Skeletal muscle satellite cell (primary cell): ENCODE results near the gene LIPA.

ENCODE experiments used
- H3K27me3 ChIP-seq: 2 replicates; pipeline ENCODE4 v1.7.0; 2013; ENCODE audit warnings: low read length; ENCODE audit not compliant: control insufficient read depth, insufficient read depth
- H3K36me3 ChIP-seq: 2 replicates; pipeline ENCODE4 v1.7.0; 2013; ENCODE audit warnings: mild to moderate bottlenecking, control low read depth, low read length; ENCODE audit not compliant: insufficient read depth
- H3K4me1 ChIP-seq: 2 replicates; pipeline ENCODE4 v1.7.0; 2013; ENCODE audit warnings: low read length; ENCODE audit not compliant: control insufficient read depth, insufficient read depth
- H3K4me2 ChIP-seq: 2 replicates; pipeline ENCODE4 v1.7.0; 2013; ENCODE audit warnings: mild to moderate bottlenecking, low read length
- H3K4me3 ChIP-seq: 2 replicates; pipeline ENCODE4 v1.7.0; 2013; ENCODE audit warnings: low read length
- H3K9ac ChIP-seq: 2 replicates; pipeline ENCODE4 v1.7.0; 2013; ENCODE audit warnings: mild to moderate bottlenecking, low read depth, low read length, moderate library complexity
- H3K9me3 ChIP-seq: replicated peaks from 2 replicates; pipeline ENCODE4 v1.7.0; 2013; ENCODE audit warnings: mild to moderate bottlenecking, control low read depth, low read length

The LIPA gene

DNA sequence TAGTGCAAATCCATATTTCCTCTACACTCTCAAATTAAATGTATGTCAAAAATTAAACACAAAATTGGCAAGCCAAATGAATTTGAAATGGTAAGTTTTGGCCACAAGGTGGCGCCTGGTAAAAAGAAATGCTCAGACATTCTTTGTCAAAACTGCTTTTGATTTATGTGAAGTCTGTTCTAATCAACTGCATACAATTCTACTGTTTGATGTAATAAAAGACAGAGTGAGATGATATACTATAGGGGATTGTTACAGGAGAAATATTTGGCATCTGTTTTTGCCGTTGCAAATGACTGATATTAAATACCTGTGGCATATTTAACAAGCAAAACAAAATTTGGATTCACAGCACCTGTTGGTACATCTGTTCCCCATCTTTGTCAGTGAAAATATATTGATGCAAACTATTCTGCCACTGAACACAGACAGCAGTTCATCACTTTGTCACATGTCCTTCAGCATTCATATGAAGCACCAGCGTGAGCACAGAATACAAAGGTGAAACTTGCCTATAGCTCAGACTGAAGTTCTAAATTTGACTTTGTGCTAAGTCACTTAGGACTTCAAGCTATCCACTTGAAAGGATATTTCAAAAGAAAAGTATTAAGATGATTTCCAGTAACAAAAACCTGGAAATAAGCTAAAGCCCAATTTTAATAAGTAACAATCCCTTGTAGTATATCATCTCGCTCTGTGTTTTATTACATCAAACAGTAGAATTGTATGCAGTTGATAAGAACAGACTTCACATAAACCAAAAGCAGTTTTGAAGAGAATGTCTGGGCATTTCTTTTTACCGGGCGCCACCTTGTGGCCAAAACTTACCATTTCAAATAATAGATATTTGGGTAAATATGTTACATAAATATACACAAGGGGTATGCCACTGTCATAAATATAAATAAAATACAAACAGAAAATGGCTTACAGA, 34.3 kb downstream of the LIPA start:
- Histone ChIP-seq H3K4me3 (no peak overlapping the region), H3K9ac (no peak overlapping the region)

GRCh38 chr10:89216056-89216455, 35.5 kb downstream of the LIPA start:
- Histone ChIP-seq H3K36me3 (peaks cover 4% of the 10 kb centered on the region), H3K9ac (no peak overlapping the region), H3K4me3 (no peak overlapping the region), H3K4me2 (no peak overlapping the region), H3K9me3 (no peaks in the 10 kb centered on the region), H3K4me1 (peaks cover 6% of the 10 kb centered on the region), H3K27me3 (no peaks in the 10 kb centered on the region)

More for the DNA sequence above, 34.3 kb downstream of the LIPA start:
- peaks cover 9% of the 10 kb centered on the region for H3K36me3 ChIP-seq
- peak overlapping the region; percentile 38 for H3K4me2 ChIP-seq
- H3K9me3 ChIP-seq: no peaks in the 10 kb centered on the region
- H3K4me1 ChIP-seq: peaks cover 6% of the 10 kb centered on the region
- H3K27me3 ChIP-seq: no peaks in the 10 kb centered on the region

GRCh38 chr10:89215511-89215910, 36.1 kb downstream of the LIPA start:
- H3K4me3 ChIP-seq: no peak overlapping the region
- H3K36me3 ChIP-seq: peaks cover 4% of the 10 kb centered on the region
- no peaks in the 10 kb centered on the region for H3K27me3 ChIP-seq
- peaks cover 6% of the 10 kb centered on the region for H3K4me1 ChIP-seq
- no peak overlapping the region for H3K4me2 ChIP-seq
- no peak overlapping the region for H3K9ac ChIP-seq
- no peaks in the 10 kb centered on the region for H3K9me3 ChIP-seq

DNA sequence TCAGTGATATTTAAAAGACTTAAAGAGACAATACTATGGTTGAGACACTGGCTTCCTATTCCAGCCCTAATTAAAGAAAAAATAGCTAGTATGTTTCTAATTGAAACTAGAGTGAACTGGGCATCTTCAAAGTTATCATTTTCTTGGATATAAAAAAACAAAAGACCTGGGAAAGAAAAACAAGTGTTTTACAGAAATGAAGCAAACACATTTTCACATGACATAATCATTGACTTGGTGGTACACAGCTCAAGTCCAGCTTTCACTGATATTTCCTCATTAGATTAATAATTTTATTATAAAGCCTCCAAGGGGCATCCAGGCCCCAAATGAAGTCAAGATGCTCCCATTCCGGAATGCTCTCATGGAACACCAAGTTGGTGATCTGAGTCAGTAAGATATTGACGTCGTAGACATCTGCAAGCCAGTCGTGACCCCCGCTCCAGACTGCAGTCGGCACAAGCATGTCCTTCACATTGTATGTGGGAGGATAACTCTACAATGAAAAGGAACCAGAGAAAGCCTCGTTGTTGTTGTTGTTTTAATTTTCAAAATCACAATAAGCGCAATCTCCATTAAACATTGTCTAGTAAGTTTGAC, 36.9 kb downstream of the LIPA start:
- Histone ChIP-seq H3K9me3 (no peaks in the 10 kb centered on the region), H3K27me3 (no peaks in the 10 kb centered on the region), H3K4me1 (peaks cover 6% of the 10 kb centered on the region), H3K9ac (no peak overlapping the region), H3K4me2 (no peak overlapping the region), H3K36me3 (peaks cover 4% of the 10 kb centered on the region), H3K4me3 (no peak overlapping the region)

DNA sequence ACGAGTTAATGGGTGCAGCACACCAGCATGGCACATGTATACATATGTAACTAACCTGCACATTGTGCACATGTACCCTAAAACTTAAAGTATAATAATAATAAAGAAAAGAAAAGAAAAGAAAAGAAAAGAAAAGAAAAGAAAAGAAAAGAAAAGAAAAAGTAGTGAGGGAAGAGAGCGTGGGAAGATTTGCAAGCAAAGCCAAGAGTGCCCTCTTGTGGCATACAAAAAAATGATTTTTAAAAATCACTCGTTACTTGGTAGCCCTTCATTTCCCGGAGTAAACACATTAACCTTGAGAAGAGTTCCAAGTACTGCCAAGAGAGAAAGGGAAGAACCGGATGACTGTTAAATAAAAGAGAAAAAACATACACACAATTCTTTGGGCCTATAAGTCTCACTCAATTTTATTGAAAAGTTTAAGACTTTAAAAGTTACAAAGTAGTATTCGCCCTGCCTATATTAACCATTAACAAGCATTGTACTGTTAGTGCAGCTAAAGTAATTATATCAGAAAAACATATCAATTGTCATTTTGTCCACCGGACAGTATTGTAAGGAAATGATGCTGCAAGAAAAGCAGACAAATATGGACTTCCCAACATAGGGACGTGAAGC, 38.3 kb downstream of the LIPA start:
- Histone ChIP-seq H3K9ac (no peak overlapping the region), H3K4me1 (peaks cover 6% of the 10 kb centered on the region), H3K4me2 (no peak overlapping the region), H3K27me3 (peaks cover 6% of the 10 kb centered on the region), H3K9me3 (no peaks in the 10 kb centered on the region), H3K36me3 (peaks cover 4% of the 10 kb centered on the region), H3K4me3 (no peak overlapping the region)

DNA sequence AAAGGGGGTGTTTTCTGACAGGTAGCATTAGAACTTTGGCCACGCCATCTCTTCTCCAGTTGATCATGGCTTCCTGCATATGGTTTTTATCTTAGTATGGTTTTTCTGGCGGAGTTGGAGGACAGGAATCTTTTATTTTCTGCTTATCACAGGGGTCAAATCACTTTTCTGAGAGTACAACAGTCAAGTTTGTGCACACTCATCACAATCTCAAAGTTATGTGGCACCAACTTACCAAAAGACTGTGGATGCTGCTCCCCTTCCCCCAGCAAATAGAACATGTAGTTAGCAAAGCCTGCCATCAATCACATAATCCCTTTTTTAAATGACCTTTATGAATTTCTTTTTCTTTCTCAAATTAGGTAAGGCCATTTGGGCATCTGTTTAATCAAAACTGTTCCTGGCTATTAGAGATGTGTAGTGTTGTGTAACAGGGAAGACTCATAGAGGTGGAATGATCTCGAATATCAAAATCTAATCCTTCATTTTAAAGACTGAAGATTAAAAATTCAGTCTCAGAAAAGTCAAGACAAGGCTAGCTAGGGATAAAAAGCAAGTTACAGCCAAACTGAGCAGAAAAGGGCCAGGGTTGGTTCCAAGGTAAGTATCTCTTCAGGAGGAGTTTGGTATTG, 40.7 kb downstream of the LIPA start:
- Histone ChIP-seq H3K9ac (no peak overlapping the region), H3K4me2 (no peak overlapping the region), H3K4me1 (peaks cover 14% of the 10 kb centered on the region), H3K36me3 (peaks cover 4% of the 10 kb centered on the region), H3K4me3 (no peak overlapping the region), H3K27me3 (peaks cover 22% of the 10 kb centered on the region), H3K9me3 (no peaks in the 10 kb centered on the region)

GRCh38 chr10:89209718-89210117, 41.9 kb downstream of the LIPA start:
- Histone ChIP-seq H3K9ac (no peak overlapping the region), H3K4me1 (peaks cover 14% of the 10 kb centered on the region), H3K27me3 (peaks cover 34% of the 10 kb centered on the region)

DNA sequence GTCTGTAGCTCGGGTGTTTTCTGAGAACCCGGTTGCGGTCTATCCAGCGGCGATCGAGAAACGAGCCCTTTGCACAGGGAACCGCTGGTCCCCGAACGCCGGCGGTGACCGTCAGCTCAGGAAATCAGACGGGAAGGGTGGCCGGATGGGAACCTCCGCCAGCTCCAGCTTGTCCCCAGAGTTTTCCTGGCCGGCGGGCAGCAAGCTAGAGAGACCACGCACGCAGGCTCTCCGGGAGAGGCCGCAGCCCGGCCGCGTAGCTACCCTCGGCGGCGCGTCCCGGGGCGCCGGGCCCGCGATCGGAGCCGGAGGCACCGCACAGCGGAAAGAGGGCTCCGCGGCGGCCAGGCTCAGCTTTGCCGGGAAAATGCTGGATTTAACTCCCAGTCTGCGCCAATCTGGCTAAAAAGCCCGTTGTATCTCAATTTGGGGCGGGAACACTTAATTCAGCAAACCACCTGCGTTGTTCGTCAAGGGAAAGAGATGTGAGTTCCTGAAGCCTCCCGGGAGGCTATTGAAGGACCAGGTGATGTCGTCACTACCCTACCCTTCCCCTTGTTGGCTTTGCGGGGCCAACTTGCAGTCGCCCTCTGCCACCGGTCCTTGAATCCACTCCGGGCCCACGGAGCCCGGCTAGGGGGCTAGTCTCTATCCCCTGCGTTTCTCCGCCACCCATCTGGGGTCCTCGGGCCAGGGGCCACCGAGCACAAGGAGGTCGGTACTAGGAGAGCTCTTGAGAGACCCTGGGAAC, 43.6 kb downstream of the LIPA start:
- H3K36me3 ChIP-seq: no peaks in the 10 kb centered on the region
- peak overlapping the region; percentile 68 for H3K4me3 ChIP-seq
- H3K4me1 ChIP-seq: peaks cover 14% of the 10 kb centered on the region
- peaks cover 50% of the 10 kb centered on the region for H3K27me3 ChIP-seq
- peak overlapping the region; percentile 50 for H3K9ac ChIP-seq
- H3K9me3 ChIP-seq: no peaks in the 10 kb centered on the region
- H3K4me2 ChIP-seq: peak overlapping the region; percentile 78

More at GRCh38 chr10:89209718-89210117, 41.9 kb downstream of the LIPA start:
- Histone ChIP-seq H3K4me3 (no peak overlapping the region), H3K36me3 (peaks cover 4% of the 10 kb centered on the region), H3K9me3 (no peaks in the 10 kb centered on the region), H3K4me2 (no peak overlapping the region)

DNA sequence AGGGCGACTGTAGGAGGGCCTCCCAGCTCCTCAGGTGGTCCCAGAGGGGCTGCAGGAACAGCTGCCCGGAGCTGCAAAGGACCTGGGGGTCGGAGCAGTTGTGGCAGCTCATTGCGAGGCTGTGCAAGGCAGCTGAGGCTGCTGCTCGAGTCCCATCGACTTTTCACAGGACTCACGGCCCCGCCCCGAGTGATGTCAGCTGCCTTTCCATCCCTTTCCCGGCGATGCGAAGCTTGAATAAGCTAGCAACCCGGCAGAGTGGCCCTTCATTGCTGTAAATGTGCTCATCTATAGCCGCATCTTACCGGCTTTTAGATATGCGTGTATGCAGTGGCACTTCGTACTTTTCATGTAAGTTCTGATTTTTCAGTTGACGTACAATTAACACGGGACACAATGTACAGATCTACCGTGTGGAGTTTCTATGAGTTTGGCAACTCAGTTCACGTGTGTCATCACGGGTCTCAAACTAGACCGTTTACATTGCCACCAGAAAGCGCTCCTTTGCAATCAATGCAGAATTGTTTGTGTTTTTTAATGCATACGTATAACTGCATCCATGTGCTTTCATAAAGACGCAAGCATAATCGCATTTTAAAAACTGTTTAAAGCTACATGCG, 44.3 kb downstream of the LIPA start, which contains the start of gene CH25H:
CH25H (minus strand) TSS at position 137 of the 620 bp plus-strand sequence; CDS start at position 112, 25 bp downstream.
- peak within 1 kb of the TSS; percentile 68 for H3K4me3 ChIP-seq
- peak within 1 kb of the TSS; percentile 78 for H3K4me2 ChIP-seq
- peak within 1 kb of the TSS; percentile 50 for H3K9ac ChIP-seq
- H3K9me3 ChIP-seq: no peaks in the 10 kb centered on the region
- H3K36me3 ChIP-seq: no peaks in the 10 kb centered on the region
- peaks cover 14% of the 10 kb centered on the region for H3K4me1 ChIP-seq
- peaks cover 57% of the 10 kb centered on the region for H3K27me3 ChIP-seq

DNA sequence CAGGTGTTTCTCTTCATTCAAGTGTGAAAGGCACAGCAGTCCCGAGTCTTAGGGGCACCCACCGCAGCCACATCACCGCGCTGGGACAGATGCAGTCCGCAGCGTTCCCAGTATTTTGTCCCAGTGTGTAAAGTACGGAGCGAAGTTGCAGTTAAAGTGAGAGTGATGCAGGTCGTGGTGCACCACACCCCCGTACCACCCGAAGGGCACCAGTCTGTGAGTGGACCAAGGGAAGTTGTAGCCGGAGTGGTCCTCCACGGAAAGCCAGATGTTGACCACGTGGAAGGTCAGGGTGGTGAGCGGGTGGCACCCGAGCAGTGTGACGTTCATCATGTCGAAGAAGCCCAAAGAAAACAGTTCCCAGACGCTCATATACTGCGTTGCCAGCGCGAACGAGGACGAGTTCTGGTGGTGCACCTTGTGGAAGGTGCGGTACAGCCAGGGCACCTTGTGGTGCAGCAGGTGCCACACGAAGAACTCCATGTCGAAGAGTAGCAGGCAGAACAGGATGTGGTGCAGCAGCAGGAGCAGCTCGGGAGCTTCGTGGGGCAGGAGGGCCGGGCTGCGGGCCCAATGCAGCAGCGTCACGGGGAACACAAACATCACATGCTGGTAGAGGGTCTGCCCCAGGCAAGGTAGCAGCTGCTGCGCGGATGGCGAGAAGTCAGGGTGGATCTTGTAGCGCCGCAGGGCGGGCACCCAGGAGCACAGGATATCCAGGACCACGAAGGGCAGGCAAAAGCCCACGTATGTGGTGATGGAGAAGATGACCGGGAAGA, 45.0 kb downstream of the LIPA start:
- no peaks in the 10 kb centered on the region for H3K9me3 ChIP-seq
- H3K9ac ChIP-seq: peak overlapping the region; percentile 1
- H3K36me3 ChIP-seq: no peaks in the 10 kb centered on the region
- H3K27me3 ChIP-seq: peaks cover 60% of the 10 kb centered on the region
- H3K4me1 ChIP-seq: peaks cover 14% of the 10 kb centered on the region
- peak overlapping the region; percentile 68 for H3K4me3 ChIP-seq
- peak overlapping the region; percentile 78 for H3K4me2 ChIP-seq
